Endothelial cell of hepatic sinusoid (primary cell): ENCODE data around the gene NCOA7.

Experiments
- in situ Hi-C: cut with HindIII; loops from 2 replicates; pipeline ENCODE4 v1.10.0; 2017; ENCODE audit warnings: low sequenced_read_pairs

The NCOA7 gene

DNA sequence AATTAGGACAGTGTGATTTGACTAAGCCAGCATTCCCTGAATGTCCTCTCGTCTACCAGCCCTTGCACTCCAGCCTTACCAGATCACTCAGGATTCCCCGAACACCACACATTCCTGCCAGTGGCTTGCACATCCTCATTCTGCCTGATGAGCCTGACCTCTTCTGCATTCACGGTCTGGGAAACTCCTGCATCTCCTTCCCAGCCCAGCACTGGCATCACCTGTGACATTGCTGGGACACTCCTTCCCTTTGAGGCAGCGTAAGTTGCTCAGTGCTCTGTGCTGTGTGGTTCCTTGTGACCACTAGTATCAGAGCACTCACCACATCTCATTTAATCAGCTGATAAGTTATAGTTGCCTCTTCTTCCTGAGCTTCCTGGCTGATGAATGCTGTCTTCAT is 17.3 kb downstream of the NCOA7 start:
- in situ Hi-C loops, result no loop called here

- in situ Hi-C loops, result no loop called here
These were observed 17.8 kb downstream of the NCOA7 start for GRCh38 chr6:125808591-125808990.

DNA sequence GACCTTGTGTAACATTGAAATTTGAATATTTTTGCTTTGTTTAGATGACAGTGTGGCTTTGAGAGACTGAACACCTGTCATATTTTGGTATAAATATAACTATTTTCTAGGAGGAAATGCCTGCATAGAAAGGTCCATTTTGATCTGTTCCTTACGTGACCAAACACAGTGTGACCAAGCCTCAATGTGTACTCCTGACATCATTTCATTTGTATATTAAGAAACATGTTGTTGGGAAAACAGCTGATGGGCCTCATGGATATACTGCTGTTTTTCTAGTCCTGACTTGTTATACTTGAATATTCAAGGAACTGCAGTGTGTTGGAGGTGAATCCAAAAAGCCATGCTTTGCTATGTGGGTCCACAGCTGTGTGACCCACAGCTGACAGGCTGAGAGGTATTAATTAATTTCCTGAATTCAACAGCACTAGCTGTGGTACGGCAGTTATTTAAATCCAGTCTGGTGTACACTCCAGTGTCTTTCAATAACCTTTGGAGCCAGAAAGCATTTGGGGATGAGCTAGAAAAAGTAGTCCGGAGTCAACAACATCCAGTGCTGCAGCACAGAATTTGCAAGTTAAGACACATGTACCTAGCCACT is 18.9 kb downstream of the NCOA7 start:
- in situ Hi-C loops, result no loop called here

GRCh38 chr6:125810445-125810844 is 19.7 kb downstream of the NCOA7 start:
- in situ Hi-C loops, result no loop called here

- in situ Hi-C loops, result no loop called here
These were observed 20.5 kb downstream of the NCOA7 start for GRCh38 chr6:125811259-125811658.

DNA sequence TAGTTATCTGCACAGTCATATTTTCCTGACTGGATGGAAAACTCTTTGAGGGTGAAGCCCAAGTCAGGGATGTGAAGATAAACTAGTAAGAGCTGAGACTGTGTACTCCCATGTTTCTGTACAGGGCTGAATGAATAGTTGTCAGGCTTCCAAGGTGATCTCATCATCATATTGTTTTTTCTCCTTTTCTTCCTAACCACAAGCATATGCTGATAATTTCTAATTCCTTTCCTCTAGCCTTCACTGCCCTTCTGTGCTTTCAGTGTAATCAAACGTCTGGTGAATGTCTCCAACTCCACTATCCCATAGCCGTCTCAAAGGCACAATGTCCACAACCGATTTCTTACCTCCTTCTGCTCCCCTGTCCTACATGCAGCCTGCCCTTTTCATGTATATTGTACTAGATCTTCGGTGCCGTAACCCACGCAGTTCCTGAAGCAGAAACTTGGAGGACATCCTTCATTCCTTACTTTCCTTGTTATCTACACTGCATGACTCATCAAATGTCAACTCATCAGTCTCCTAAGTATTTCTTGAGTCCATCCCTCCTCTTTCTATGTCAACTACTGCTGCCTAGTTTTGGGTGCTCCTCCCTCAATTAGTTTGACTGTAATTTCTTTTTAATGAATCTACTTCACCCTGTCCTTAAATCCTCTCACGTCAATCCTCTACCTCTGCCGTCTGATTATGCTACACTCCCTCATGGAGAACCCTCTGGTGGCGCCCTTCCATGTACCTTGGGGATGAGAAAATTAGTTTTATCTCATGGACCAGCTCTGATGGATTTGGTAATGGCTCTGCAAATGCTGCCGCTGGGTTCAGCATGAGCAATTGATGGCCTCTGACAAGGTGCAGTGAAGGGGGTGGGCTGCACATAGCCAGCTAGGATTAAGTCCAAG is 21.9 kb downstream of the NCOA7 start:
- in situ Hi-C loops, result no loop called here

GRCh38 chr6:125814481-125814880 is 23.7 kb downstream of the NCOA7 start:
- in situ Hi-C loops, result no loop called here

DNA sequence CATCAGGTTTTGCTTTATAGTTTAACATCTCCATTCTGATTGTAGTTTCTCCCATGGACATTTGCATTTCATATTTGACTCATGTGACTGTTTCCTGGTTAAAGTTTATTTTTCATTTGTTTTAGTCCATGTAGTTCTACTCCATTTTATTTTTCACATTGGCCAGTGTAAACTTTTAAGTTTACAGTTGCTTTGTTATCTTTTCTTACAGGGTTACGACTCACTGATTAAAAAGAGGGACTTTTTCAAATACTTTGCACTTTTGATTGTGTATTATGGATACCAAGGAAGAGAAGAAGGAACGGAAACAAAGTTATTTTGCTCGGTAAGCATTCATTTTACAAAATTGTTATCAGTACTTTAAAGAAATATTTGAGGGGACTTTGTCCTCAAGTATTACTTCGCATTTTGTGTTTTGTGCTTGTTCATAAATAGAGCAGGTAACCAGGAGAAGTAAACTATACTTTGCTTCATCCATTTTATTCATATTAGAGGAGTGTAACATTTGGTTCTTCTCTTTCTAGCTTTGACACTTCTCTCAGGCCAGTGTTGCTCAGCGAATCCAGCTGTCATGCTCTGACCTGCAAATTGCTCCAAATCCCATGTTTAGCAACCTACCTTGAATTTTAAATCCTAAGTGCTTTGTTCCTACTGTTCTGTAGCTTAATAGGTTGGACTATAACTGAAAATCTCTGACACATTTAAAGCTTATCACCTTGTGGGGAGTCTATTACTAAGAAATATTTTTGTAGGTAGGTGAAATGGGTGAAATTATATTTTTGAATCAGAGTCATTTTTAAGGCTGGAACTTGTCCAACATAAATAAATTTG is 24.5 kb downstream of the NCOA7 start:
- in situ Hi-C loops, result no loop called here

DNA sequence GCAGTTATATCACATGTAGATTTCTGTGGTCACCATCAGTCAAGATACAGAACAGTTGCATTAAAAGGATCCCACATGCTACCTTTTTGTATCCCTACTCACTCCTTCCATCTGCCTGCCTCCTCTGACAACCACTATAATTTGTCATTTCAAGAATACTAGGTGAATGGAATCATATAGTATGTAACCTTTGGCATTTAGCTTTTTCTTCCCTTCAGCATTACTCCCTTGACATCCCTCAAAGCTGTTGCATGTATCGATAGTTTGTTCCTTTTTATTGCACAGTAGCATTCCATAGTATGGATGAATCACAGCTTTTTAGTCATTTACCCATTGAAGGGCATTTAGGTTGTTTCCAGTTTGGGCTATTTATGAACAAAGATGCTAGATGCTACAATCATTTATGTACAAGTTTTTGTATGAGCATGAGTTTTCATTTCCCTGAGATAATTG is 26.1 kb downstream of the NCOA7 start:
- in situ Hi-C loops, result no loop called here

- in situ Hi-C loops, result no loop called here
These were observed 27.5 kb downstream of the NCOA7 start for GRCh38 chr6:125818225-125818657.

GRCh38 chr6:125818772-125819260 is 28.1 kb downstream of the NCOA7 start:
- in situ Hi-C loops, result no loop called here

GRCh38 chr6:125819535-125820326 is 29.0 kb downstream of the NCOA7 start:
- in situ Hi-C loops, result no loop called here

- in situ Hi-C loops, result no loop called here
These were observed 31.1 kb downstream of the NCOA7 start for GRCh38 chr6:125821825-125822281.

DNA sequence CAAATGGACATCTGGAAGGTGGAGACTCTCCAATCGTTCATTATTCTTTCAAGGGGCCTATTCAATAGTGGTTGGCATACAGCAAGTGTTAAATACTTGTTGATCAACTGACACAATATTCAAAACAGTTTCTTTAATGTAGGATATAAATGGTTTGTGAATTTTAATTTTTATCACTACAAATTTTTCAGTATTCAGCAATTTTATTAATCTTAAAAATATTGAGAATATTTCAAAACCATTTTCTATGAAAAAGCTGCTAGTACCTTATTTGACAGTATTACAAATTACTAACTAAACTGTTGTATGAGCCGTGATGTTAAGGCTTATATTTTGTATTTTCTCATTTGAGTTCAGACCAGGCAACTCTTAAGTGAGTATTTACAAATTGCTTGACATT is 32.4 kb downstream of the NCOA7 start:
- in situ Hi-C loops, result no loop called here

- in situ Hi-C loops, result loop anchor here (5.0 kb wide), 1 partner anchor 33 kb away; the partner anchor contains the start of gene NCOA7
These were observed 34.4 kb downstream of the NCOA7 start for GRCh38 chr6:125824946-125825771.

- in situ Hi-C loops, result loop anchor here (5.0 kb wide), 1 partner anchor 35 kb away; the partner anchor contains the start of gene NCOA7
These were observed 36.1 kb downstream of the NCOA7 start for GRCh38 chr6:125826695-125827463.

DNA sequence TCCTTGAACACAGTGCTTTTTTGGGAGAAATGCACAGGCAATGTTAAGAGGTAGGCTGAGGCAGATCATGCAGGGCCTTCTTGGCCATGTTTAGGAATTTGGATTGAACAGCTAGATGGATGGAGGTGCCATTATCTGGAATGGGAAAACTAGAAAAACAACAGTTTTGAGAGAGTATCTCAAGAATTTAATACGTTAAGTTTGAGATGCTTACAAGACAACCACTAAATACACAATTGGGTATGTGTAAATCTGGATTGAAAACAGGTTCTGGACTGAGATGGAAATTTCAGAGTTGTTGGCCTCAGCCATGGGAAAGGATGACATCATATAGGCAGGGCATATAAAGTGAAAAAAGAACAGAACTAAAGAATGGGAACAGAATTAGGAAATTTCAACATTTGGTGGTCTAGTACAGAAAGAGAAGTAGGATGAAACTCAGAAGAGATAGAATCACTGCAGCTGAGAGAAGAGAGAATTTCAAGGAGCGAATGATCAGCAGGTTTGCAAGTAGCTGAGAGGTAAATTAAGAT is 37.1 kb downstream of the NCOA7 start:
- in situ Hi-C loops, result loop anchor here (5.0 kb wide), 1 partner anchor 36 kb away; the partner anchor contains the start of gene NCOA7

DNA sequence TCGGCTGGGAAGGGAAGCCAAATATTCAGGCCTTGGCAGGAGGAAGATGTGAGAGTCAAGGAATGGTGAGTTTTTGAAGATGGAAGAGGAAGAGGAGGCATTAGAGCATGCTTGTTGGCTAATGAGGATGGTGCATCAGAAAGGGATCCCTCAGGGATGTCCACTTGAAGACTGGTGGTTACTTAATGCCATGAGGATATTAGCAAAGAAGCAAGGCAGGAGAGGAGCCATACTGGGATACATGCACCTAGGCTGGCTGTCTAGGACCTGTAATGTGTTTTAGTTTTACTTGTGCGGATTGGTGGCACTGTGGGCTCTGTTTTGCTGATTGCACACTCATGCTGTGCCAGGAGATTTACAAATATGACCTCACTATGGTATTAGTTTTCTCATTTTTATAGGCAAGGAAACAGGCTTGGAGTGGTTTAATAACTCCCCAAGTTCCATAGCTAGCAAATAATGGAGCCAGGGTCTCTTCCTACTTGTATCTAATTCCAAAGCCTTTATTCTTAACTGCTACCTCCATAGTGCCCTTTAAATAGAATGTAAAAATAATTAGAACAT is 37.8 kb downstream of the NCOA7 start:
- in situ Hi-C loops, result loop anchor here (5.0 kb wide), 1 partner anchor 36 kb away; the partner anchor contains the start of gene NCOA7
